ENCODE measurements around the gene CNRIP1.

- no peak for TF ChIP-seq CTCF (conservative IDR thresholded peaks at IDR 0.05; ENCODE audit: low read depth, low read length)
- no peak for TF ChIP-seq RCOR1 (IDR thresholded peaks at IDR 0.05; ENCODE audit: insufficient replicate concordance, low read length)
- no peak for TF ChIP-seq RFX5 (IDR thresholded peaks at IDR 0.05; ENCODE audit: low read depth, low read length)
- TF ChIP-seq NFE2L2 (IDR thresholded peaks at IDR 0.05; ENCODE audit: low read depth, low read length): no peak
Observed at GRCh38 chr2:68333931-68334330, 14.2 kb upstream of the CNRIP1 start.
